ENCODE measurements around the gene CASR.

The CASR gene

DNA sequence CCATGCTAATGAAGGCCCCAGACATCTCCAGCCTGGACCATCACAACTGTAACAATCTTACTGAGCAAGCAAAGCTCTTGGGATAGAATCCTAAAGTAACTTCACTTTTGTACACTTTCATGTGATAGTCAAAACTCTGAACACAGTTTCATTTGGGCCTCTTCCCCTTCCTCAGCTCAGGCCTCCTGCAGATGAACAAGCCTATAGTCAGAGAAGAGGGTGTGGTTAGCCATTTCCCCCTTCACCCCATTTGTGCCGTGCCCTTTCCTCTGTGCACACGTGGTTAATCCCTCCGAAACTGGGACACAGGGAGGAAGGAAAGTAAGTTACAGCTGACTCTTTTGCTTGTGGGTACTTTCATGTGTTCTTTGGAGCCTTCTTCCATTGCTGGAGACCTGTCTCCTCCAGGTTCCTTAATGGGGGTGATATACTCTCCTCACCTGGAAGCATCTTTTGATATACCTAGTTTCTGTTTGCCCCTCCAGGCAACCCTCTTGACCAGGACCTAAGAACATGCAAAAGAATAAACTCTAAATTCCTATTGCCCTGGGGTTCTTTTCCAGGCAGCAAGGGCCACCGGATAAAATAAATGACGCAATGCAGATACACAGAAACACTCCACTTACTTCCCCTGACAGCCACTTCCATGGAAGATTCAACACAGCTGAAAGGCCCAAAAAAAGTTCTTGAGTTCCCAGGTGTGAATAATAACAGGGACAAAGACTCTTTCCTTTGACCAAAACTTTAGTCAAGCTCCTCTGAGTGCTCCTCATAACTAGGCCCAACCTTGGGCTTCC lies 112.0 kb downstream of the CASR start:
- no peak for DNase-seq (ENCODE audit: low read depth)
- H3K4me3 ChIP-seq (ENCODE audit: low read depth, low read length) = no peak overlapping the region
- in situ Hi-C loops (cut with HindIII; ENCODE audit: low sequenced_read_pairs) = no loop called here
- TF ChIP-seq, protein P1, sequence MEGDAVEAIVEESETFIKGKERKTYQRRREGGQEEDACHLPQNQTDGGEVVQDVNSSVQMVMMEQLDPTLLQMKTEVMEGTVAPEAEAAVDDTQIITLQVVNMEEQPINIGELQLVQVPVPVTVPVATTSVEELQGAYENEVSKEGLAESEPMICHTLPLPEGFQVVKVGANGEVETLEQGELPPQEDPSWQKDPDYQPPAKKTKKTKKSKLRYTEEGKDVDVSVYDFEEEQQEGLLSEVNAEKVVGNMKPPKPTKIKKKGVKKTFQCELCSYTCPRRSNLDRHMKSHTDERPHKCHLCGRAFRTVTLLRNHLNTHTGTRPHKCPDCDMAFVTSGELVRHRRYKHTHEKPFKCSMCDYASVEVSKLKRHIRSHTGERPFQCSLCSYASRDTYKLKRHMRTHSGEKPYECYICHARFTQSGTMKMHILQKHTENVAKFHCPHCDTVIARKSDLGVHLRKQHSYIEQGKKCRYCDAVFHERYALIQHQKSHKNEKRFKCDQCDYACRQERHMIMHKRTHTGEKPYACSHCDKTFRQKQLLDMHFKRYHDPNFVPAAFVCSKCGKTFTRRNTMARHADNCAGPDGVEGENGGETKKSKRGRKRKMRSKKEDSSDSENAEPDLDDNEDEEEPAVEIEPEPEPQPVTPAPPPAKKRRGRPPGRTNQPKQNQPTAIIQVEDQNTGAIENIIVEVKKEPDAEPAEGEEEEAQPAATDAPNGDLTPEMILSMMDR (IDR thresholded peaks at IDR 0.05; ENCODE audit: low read depth, low read length, missing control alignments) = no peak

DNA sequence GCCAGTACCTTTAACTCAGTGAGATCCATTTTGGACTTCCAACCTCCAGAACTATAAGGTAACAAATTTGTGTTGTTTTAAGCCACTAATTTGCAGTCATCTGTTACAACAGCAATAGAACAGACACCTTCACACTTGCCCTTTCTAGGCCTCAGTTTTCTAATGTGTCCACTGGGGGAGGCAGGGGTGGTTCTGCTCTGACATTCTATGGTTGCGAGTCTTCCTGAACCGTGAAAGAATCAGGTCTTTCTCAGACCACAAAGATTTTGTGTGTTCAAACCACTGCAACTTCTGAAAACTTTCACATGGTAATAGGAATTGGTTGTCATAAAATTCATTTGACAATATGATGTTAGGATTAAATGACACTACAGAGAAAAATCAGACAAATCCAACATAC lies 114.8 kb downstream of the CASR start:
- H3K4me3 ChIP-seq (ENCODE audit: low read depth, low read length) = no peak overlapping the region
- in situ Hi-C loops (cut with HindIII; ENCODE audit: low sequenced_read_pairs) = no loop called here
- TF ChIP-seq, protein P1 (IDR thresholded peaks at IDR 0.05; ENCODE audit: low read depth, low read length, missing control alignments) = no peak
- no peak for DNase-seq (ENCODE audit: low read depth)

DNA sequence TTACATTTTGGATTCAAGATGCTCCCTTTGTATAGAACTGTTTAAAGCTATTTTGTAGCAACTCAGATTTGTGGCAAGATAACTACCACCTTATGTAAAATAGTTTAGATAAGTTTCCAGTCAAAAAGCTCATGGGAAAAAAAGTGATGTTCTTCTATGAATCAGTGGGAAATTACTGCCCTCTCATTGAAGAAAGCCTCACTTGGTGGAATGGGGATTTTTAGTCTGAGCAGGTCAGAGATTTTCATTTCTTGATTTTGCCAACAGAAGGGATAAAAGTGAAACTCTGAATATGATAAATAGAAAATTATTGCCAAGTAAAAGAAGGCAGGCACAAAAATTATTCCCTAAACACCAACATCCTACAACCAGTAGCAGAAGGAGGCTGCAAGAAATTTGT lies 115.7 kb downstream of the CASR start:
- TF ChIP-seq, protein P1 (IDR thresholded peaks at IDR 0.05; ENCODE audit: low read depth, low read length, missing control alignments) = no peak
- no peak overlapping the region for H3K4me3 ChIP-seq (ENCODE audit: low read depth, low read length)
- in situ Hi-C loops (cut with HindIII; ENCODE audit: low sequenced_read_pairs) = no loop called here
- DNase-seq (ENCODE audit: low read depth) = no peak

DNA sequence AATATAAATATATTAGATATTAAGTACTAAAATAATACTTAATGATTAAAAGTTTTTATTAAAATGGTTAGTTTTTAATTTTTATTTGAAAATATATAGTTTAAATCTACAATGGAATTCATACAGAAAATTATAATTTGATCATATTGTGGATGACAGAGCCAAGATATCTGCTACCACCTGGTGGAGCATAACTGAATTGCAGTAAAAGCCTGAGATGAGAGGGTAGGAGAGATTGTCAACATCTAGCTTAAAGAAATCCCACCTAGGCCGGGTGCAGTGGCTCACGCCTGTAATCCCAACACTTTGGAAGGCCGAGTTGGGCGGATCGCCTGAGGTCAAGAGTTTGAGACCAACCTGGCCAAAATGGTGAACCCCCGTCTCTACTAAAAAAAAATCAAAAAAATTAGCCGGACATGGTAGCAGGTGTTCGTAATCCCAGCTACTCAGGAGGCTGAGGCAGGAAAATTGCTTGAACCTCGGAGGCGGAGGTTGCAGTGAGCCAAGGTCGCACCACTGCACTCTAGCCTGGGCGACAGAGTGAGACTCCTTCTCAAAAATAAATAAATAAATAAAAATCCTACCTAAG lies 116.5 kb downstream of the CASR start:
- DNase-seq (ENCODE audit: low read depth) = no peak
- TF ChIP-seq, protein P1 (IDR thresholded peaks at IDR 0.05; ENCODE audit: low read depth, low read length, missing control alignments) = peak; percentile 48
- H3K4me3 ChIP-seq (ENCODE audit: low read depth, low read length) = no peak overlapping the region
- in situ Hi-C loops (cut with HindIII; ENCODE audit: low sequenced_read_pairs) = no loop called here

DNA sequence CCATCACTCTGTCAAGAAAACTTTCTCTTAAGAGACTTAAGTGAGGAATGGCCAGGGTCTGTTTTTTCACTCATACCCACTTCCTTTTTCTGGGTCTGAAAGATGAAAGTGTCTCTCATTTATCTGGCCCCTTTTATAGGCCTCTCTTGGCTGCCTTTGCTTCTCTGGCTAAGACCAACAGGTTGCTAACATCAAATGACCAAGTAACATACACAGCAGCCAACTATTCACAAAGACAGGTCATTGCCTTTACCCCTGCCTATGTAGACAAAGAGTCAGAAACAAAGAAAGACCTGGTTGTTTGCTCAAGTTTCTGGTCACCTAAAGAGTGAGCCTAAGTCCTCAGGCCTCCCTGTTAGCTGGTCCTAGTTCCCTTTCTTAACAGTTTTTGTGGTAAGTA lies 117.6 kb downstream of the CASR start:
- no peak overlapping the region for H3K4me3 ChIP-seq (ENCODE audit: low read depth, low read length)
- DNase-seq (ENCODE audit: low read depth) = no peak
- TF ChIP-seq, protein P1 (IDR thresholded peaks at IDR 0.05; ENCODE audit: low read depth, low read length, missing control alignments) = no peak
- in situ Hi-C loops (cut with HindIII; ENCODE audit: low sequenced_read_pairs) = no loop called here

DNA sequence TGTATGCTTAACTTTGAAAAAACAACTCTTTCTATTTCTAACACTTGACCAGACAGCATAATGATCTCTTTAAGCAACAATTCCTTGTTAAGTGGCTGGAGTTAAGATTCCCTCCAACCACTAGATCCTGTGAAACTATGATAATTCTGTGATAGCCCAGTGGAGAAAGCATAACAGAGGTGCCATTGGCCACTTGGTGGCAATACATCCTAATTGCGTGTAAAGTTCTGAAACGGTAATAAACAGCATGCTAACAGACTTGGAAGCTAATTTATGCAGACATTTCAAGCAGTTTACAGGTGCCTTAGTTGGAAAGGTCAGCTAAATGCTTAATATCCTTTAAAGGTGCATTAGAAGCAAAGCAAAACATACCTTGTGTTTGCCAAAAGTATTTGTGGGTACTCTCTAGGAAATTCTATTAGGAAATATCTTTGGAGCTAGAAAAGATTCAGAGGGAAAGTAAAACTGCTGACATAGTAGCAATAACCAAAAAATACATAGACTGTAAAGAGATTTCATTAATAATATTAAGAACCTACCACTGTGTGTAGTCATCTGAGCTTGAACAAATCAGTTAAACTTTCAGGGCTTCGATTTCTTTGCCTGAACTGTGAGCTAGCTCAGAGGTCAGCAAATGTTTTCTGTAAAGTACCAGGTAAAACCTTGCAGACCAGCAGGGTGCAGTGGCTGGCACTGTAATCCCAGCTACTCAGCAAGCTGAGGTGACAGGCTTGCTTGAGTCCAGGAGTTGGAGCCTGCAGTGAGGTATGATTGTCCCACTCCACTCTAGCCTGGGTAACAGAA lies 122.6 kb downstream of the CASR start:
- TF ChIP-seq, protein P1 (IDR thresholded peaks at IDR 0.05; ENCODE audit: low read depth, low read length, missing control alignments) = no peak
- no peak for DNase-seq (ENCODE audit: low read depth)
- H3K4me3 ChIP-seq (ENCODE audit: low read depth, low read length) = no peak overlapping the region
- in situ Hi-C loops (cut with HindIII; ENCODE audit: low sequenced_read_pairs) = no loop called here
